CD4-positive, alpha-beta T cell (primary cell): ENCODE data around the gene KDM4B. TPM values are rescaled to one million over a fixed set of nuclear protein-coding genes. Genes with fewer than 3 reads are reported as not detected.

Experiments
- ATAC-seq: fragments of 200-7000 bp; cut with Tn5 transposase; one replicate; pipeline ENCODE4 v1.10.0; 2022; ENCODE audit warnings: mild to moderate bottlenecking; ENCODE audit not compliant: poor library complexity
- CTCF ChIA-PET: fragments of 350-600 bp; sonication (Branson Sonifier 250); formaldehyde crosslinking; loops from one replicate; lab custom pipeline; 2021; ENCODE audit warnings: antibody characterized with exemption, inconsistent platforms; lab: Charles Lee
- POLR2A ChIA-PET: fragments of 350-600 bp; sonication (Branson Sonifier 250); formaldehyde crosslinking; loops from one replicate; lab custom pipeline; 2021; ENCODE audit warnings: antibody characterized with exemption, inconsistent platforms; lab: Charles Lee
- DNase-seq, 14 experiments: peaks; one replicate each; pipeline ENCODE4 v3.0.0-alpha.2; 2013 to 2020; ENCODE audit warnings: mixed read lengths in 2 of 14
- H3K27ac ChIP-seq, 2 donors: one replicate each; pipeline versions ENCODE4 v1.5.1 to v1.7.0; 2013; ENCODE audit warnings: low read length in 2 of 2, low read depth in 1 of 2, mild to moderate bottlenecking in 1 of 2
- H3K27me3 ChIP-seq, 2 experiments: 1 replicate in 1 of 2; 2 replicates in 1 of 2; pipeline versions ENCODE4 v1.6.1 to v1.7.0; 2013; ENCODE audit warnings: low read length in 2 of 2, control low read depth in 1 of 2, mild to moderate bottlenecking in 1 of 2, moderate library complexity in 1 of 2; ENCODE audit not compliant: insufficient read depth in 2 of 2, control insufficient read depth in 1 of 2
- H3K36me3 ChIP-seq: one replicate; pipeline ENCODE4 v1.6.1; 2013; ENCODE audit warnings: low read length, control low read depth; ENCODE audit not compliant: insufficient read depth
- H3K4me1 ChIP-seq: one replicate; pipeline ENCODE4 v1.6.1; 2013; ENCODE audit warnings: low read length, control low read depth; ENCODE audit not compliant: insufficient read depth
- H3K4me3 ChIP-seq: one replicate; pipeline ENCODE4 v1.5.1; 2013; ENCODE audit warnings: mild to moderate bottlenecking, low read length, moderate library complexity
- H3K9me3 ChIP-seq, 2 experiments: 1 replicate in 1 of 2; 2 replicates in 1 of 2; pipeline versions ENCODE4 v1.6.1 to v1.7.0; 2013; ENCODE audit warnings: low read length in 2 of 2, mild to moderate bottlenecking in 2 of 2, control low read depth in 1 of 2, moderate library complexity in 1 of 2; ENCODE audit not compliant: control insufficient read depth in 1 of 2, insufficient read depth in 1 of 2
- H3K27ac Mint-ChIP-seq: one replicate; pipeline ENCODE4 v1.8.0; 2020; ENCODE audit warnings: mixed read lengths
- H3K27me3 Mint-ChIP-seq: one replicate; pipeline ENCODE4 v1.8.0; 2021; ENCODE audit warnings: mixed read lengths
- H3K36me3 Mint-ChIP-seq: one replicate; pipeline ENCODE4 v1.8.0; 2021; ENCODE audit warnings: low read depth, mixed read lengths
- H3K4me1 Mint-ChIP-seq: one replicate; pipeline ENCODE4 v1.8.0; 2021; ENCODE audit warnings: low read depth, mixed read lengths
- H3K4me3 Mint-ChIP-seq: one replicate; pipeline ENCODE4 v1.8.0; 2020; ENCODE audit warnings: mild to moderate bottlenecking, mixed read lengths
- H3K9me3 Mint-ChIP-seq: one replicate; pipeline ENCODE4 v1.8.0; 2020; ENCODE audit warnings: mixed read lengths
- CTCF ChIP-seq: fragments of 200-600 bp; IDR thresholded peaks from one replicate; pipeline ENCODE4 v1.8.0; 2022; ENCODE audit warnings: antibody characterized with exemption, mild to moderate bottlenecking
- intact Hi-C, 2 experiments: fragments of 100-400 bp; cut with DNase I in 1 of 2; cut with micrococcal nuclease in 1 of 2; formaldehyde crosslinking; loops; one replicate each; pipeline versions ENCODE4 v1.15.1 to v1.9.0; 2023 to 2025; cut with DNase I, micrococcal nuclease
- total RNA-seq, 174 experiments: library from RNA in 2 of 174; stranded (reverse) in 2 of 174; gene quantifications; one replicate each; pipeline ENCODE4 v1.2.3 and lab custom pipeline; 2021 to 2026

Gene KDM4B
- total RNA-seq, 2 experiments from 2014 or later = 41.8 to 42.5 TPM

GRCh38 chr19:5049561-5049960 lies 80.6 kb downstream of the KDM4B start:
- Mint-ChIP-seq H3K4me3 (no peak overlapping the region), H3K4me1 (peaks cover 4% of the 10 kb centered on the region), H3K36me3 (peaks cover 19% of the 10 kb centered on the region), H3K27me3 (no peaks in the 10 kb centered on the region), H3K27ac (no peak overlapping the region), H3K9me3 (no peaks in the 10 kb centered on the region)
- ChIA-PET CTCF (interaction anchor here (1.0 kb wide), 1 partner anchor 18 kb away, joined by 3 read pairs; no protein-coding TSS in a partner anchor), POLR2A (no interaction called here)
- no peak for DNase-seq
- ATAC-seq = no peak
- no peak for TF ChIP-seq CTCF
- H3K9me3 ChIP-seq = no peaks in the 10 kb centered on the region
- H3K36me3 ChIP-seq = peaks cover 35% of the 10 kb centered on the region
- intact Hi-C loops = loop anchor here (2.0 to 10.0 kb wide), 4 partner anchors 123 to 529 kb away; no protein-coding TSS in a partner anchor
- no peak overlapping the region for H3K27ac ChIP-seq
- no peaks in the 10 kb centered on the region for H3K27me3 ChIP-seq
- peaks cover 14% of the 10 kb centered on the region for H3K4me1 ChIP-seq
- H3K4me3 ChIP-seq = no peak overlapping the region

DNA sequence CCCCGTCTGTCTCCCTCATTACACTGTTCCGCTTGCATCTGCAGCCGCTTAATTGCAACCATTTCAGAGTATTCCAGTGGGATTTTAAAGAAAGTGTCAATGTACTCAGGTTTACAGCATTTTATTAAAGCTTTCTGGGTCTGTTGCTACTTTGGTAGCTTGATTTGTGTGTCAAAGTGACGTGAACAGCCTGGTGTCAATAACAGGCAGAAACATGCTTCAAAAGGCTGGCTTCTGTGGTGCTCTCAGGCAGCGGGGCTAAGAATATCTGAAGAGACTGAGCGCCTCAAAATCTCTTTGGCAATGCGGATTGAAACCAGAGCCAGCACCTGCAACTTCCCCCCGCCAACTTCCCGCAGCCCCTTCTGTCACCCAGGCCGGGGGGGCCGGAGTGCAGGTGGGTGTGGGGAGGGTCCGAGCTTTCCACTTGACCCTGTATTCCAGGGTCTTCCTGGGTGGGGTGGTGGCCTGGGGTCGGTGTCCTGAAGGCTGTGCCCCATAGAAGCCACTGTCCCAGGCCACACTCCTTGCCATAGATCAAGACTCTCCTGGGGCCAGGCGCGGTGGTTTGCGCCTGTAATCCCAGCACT lies 81.2 kb downstream of the KDM4B start:
- intact Hi-C loops = no loop called here
- ChIA-PET POLR2A (no interaction called here), CTCF (no interaction called here)
- Mint-ChIP-seq H3K36me3 (peaks cover 14% of the 10 kb centered on the region), H3K27me3 (no peaks in the 10 kb centered on the region), H3K9me3 (no peaks in the 10 kb centered on the region), H3K4me1 (peaks cover 4% of the 10 kb centered on the region), H3K27ac (no peak overlapping the region), H3K4me3 (no peak overlapping the region)
- ATAC-seq (no peak), DNase-seq (no peak)
- peaks cover 14% of the 10 kb centered on the region for H3K4me1 ChIP-seq
- no peak overlapping the region for H3K27ac ChIP-seq
- no peaks in the 10 kb centered on the region for H3K9me3 ChIP-seq
- no peaks in the 10 kb centered on the region for H3K27me3 ChIP-seq
- peaks cover 41% of the 10 kb centered on the region for H3K36me3 ChIP-seq
- no peak overlapping the region for H3K4me3 ChIP-seq
- TF ChIP-seq CTCF = no peak

DNA sequence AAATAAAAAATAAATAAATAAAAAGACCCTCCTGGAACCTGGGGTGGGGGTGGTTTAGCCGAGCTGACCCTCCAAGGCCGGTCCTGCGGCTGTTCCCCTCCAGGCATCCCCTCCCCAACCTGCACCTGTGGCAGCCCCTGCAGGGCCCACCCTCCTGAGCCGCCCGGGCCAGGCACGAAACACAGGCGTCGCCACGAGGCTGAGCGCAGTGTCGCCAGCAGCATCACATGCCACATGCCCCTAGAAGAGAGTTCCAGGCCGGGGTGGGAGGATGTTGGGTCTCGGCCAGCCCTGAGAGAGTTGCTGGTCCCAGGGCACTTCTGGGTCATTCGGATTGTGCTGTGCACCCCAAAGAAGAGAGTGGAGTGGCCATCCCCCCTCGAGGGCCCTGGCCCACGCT lies 82.0 kb downstream of the KDM4B start:
- CTCF ChIA-PET = no interaction called here

More for the DNA sequence above, 82.0 kb downstream of the KDM4B start:
- Histone ChIP-seq H3K4me3 (no peak overlapping the region), H3K36me3 (peaks cover 43% of the 10 kb centered on the region), H3K4me1 (peaks cover 14% of the 10 kb centered on the region), H3K27me3 (no peaks in the 10 kb centered on the region), H3K27ac (no peak overlapping the region), H3K9me3 (no peaks in the 10 kb centered on the region)
- POLR2A ChIA-PET = no interaction called here
- intact Hi-C loops = no loop called here
- Mint-ChIP-seq H3K27ac (no peak overlapping the region), H3K4me1 (peaks cover 4% of the 10 kb centered on the region), H3K36me3 (peaks cover 16% of the 10 kb centered on the region), H3K27me3 (no peaks in the 10 kb centered on the region), H3K9me3 (no peaks in the 10 kb centered on the region), H3K4me3 (no peak overlapping the region)
- no peak for TF ChIP-seq CTCF
- no peak for DNase-seq
- ATAC-seq = no peak
